Ovary (tissue), 3 donors: ENCODE measurements around the gene CAV2.

Source experiments
- POLR2A ChIP-seq: fragments of 450-650 bp; IDR thresholded peaks from one replicate; pipeline ENCODE4 v1.6.1; 2017; ENCODE audit warnings: antibody characterized with exemption, mild to moderate bottlenecking, moderate library complexity
- TF ChIP-seq, protein P1 (sequence below), 3 donors: fragments of 450-650 bp in 2 of 3; fragments of 200-600 bp in 1 of 3; IDR thresholded peaks; one replicate each; pipeline versions ENCODE4 v1.5.1 to v1.8.0; 2016 to 2022; ENCODE audit warnings: antibody characterized with exemption in 3 of 3, mild to moderate bottlenecking in 1 of 3
- donor health status: DM: no; HTN: no; CAD: no.

DNA sequence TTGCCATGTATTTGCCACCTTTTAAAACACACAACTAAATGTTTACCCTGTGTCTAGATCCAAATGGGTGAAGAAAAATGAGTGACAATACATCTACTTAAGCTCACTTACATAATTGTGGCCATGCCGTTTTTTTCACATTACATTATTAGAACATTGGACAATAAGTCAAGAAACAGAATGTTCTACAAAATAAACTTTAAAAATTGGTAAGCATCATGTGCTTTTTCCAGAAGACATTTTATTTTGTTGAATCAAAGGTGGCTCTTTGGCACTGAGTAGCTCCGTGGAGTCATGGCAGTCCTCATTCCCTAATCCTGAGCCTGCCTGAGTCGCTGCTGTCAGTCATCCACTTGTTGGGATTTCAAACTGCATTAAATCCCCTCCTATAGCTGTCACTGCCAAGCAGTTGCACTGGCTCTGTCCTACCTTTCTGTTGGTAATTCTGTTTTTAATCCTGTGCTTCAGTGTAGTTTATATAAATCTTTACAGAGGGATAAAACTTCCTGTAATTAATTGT is 57.6 kb downstream of the CAV2 start:
- no peak for TF ChIP-seq POLR2A
- TF ChIP-seq, protein P1, sequence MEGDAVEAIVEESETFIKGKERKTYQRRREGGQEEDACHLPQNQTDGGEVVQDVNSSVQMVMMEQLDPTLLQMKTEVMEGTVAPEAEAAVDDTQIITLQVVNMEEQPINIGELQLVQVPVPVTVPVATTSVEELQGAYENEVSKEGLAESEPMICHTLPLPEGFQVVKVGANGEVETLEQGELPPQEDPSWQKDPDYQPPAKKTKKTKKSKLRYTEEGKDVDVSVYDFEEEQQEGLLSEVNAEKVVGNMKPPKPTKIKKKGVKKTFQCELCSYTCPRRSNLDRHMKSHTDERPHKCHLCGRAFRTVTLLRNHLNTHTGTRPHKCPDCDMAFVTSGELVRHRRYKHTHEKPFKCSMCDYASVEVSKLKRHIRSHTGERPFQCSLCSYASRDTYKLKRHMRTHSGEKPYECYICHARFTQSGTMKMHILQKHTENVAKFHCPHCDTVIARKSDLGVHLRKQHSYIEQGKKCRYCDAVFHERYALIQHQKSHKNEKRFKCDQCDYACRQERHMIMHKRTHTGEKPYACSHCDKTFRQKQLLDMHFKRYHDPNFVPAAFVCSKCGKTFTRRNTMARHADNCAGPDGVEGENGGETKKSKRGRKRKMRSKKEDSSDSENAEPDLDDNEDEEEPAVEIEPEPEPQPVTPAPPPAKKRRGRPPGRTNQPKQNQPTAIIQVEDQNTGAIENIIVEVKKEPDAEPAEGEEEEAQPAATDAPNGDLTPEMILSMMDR (IDR thresholded peaks at IDR 0.05), result no peak
